Left lung (tissue), 10 donors: ENCODE measurements around the gene URI1. TPM values are rescaled to one million over a fixed set of nuclear protein-coding genes. Genes with fewer than 3 reads are reported as not detected.

Source experiments
- ATAC-seq: fragments of 200-7000 bp; cut with Tn5 transposase; one replicate; pipeline ENCODE4 v1.9.1; 2020; ENCODE audit warnings: moderate library complexity
- DNase-seq, 4 donors: peaks; one replicate each; pipeline ENCODE4 v3.0.0-alpha.2; 2013 to 2020
- H3K27ac ChIP-seq, 2 donors: fragments of 200-600 bp; sonication (generic) in 1 of 2; one replicate each; pipeline versions ENCODE4 v1.5.0 to v1.8.0; 2020 to 2021
- H3K27me3 ChIP-seq, 2 donors: fragments of 200-600 bp; sonication (generic) in 1 of 2; one replicate each; pipeline versions ENCODE4 v1.5.0 to v1.8.0; 2020 to 2021
- H3K36me3 ChIP-seq, 2 donors: fragments of 200-600 bp; sonication (generic) in 1 of 2; one replicate each; pipeline versions ENCODE4 v1.5.0 to v1.8.0; 2020 to 2021
- H3K4me1 ChIP-seq, 2 donors: fragments of 200-600 bp; one replicate each; pipeline ENCODE4 v1.8.0; 2021
- H3K4me3 ChIP-seq, 2 donors: fragments of 200-600 bp; sonication (generic) in 1 of 2; one replicate each; pipeline versions ENCODE4 v1.5.0 to v1.8.0; 2020 to 2021; ENCODE audit warnings: mild to moderate bottlenecking in 1 of 2
- H3K9me3 ChIP-seq, 2 donors: fragments of 200-600 bp; sonication (generic) in 1 of 2; one replicate each; pipeline versions ENCODE4 v1.5.0 to v1.8.0; 2020 to 2021
- intact Hi-C, 2 donors: fragments of 100-400 bp; cut with DNase I; formaldehyde crosslinking; loops; one replicate each; pipeline versions ENCODE4 v1.11.2 to v1.14.2; 2022
- polyA plus RNA-seq, 6 donors: library from polyadenylated mRNA; unstranded; fragments of 120-200 nt; gene quantifications; one replicate each; pipeline ENCODE4 v1.2.1, GENCODE V29; 2013; ENCODE audit not compliant: insufficient read length in 6 of 6
- total RNA-seq, 2 donors: library from RNA; stranded (reverse); fragmentation: NEBNext Ultra II Directional; extraction: Animal tissue kit (Norgen Biotek cat#: 25700); gene quantifications; one replicate each; pipeline ENCODE4 v1.2.1, GENCODE V29; 2021
- TF ChIP-seq, protein P1 (sequence below), 2 donors: fragments of 200-600 bp; sonication (generic) in 1 of 2; IDR thresholded peaks; one replicate each; pipeline versions ENCODE4 v1.5.0 to v1.8.0; 2021; ENCODE audit warnings: antibody characterized with exemption in 2 of 2
- donor health status: DM: no; HTN: yes; CAD: no.
- donor health status: DM: no; HTN: no; CAD: no.

The URI1 gene
- total and polyA plus RNA-seq, 8 donors, result 36.3 to 104 (median 97.2) TPM

DNA sequence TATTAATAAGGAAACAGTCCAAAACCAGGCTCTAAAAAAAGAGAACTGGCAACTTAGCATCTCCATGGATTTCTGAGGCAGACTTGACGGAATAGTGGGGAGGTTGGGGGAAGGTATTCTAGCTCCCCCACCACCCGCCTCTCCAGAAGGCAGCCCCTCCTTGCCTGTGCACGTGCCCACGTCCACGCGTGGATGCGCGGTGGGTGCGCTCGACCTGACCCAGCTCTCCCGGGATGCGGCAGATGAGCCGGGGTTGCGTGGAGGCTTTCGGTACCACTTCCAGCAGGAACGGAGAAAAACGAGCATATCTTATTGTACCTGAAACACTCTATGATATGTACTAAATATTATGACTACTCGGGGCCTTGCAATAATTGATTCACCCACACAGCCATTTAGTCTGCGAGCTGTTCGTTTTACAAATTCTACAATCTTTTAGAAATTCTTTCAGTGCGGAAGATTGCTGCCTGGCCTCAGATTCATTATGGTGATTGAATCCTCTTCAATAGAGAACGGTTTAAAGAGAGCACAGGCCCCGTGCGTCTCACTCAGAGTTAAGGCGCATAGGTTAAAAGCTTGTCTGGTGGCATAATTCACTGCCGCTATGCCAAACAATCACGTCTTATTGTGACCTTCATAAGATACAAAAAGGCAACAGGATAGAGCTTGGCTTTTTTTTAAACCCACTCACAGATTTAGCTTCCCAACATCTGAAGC lies 117.9 kb downstream of the URI1 start:
- no peak overlapping the region for H3K27ac ChIP-seq
- no peaks in the 10 kb centered on the region for H3K9me3 ChIP-seq
- H3K27me3 ChIP-seq, result peaks cover 0 to 39% of the 10 kb centered on the region in 2 donors
- TF ChIP-seq, protein P1, sequence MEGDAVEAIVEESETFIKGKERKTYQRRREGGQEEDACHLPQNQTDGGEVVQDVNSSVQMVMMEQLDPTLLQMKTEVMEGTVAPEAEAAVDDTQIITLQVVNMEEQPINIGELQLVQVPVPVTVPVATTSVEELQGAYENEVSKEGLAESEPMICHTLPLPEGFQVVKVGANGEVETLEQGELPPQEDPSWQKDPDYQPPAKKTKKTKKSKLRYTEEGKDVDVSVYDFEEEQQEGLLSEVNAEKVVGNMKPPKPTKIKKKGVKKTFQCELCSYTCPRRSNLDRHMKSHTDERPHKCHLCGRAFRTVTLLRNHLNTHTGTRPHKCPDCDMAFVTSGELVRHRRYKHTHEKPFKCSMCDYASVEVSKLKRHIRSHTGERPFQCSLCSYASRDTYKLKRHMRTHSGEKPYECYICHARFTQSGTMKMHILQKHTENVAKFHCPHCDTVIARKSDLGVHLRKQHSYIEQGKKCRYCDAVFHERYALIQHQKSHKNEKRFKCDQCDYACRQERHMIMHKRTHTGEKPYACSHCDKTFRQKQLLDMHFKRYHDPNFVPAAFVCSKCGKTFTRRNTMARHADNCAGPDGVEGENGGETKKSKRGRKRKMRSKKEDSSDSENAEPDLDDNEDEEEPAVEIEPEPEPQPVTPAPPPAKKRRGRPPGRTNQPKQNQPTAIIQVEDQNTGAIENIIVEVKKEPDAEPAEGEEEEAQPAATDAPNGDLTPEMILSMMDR (IDR thresholded peaks at IDR 0.05), result no peak
- DNase-seq (peak in 1 of 4 donors; percentile 50), ATAC-seq (no peak)
- intact Hi-C loops, result no loop called here
- H3K36me3 ChIP-seq, result no peaks in the 10 kb centered on the region
- H3K4me3 ChIP-seq, result no peak overlapping the region
- H3K4me1 ChIP-seq, result no peaks in the 10 kb centered on the region

DNA sequence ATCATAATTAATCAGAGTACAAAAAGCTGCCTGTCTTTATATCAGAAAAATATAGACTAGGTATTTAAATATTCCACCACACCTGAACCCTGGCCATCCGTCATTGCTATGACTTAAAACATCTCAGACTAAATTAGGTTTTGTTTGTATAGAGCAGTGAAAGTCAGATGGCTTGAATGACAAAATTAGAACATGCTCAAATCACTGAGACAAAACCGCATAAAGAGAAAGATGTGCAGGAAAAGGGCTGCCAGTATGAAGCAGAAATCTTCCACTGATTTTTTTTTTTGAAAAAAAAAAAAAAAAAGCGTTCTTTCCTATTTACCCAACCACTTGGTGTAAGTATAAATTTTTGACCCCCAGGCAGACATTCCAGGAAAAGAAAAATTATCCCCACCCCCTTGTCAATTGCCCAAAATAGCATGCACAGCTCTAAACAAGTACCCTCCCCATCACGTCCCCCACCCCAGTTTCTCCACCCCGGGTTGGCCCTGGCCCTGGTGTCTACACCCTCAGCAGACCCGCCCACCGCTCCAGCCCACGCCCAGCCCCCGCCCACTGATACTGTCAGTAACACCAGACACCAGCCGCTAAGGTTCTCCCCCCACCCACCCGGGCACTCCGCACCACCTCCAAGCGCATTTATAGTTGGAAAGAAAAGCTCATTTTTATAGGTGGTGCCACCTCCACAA lies 118.6 kb downstream of the URI1 start:
- Histone ChIP-seq H3K27me3 (peaks cover 0 to 40% of the 10 kb centered on the region in 2 donors), H3K4me1 (no peaks in the 10 kb centered on the region), H3K27ac (no peak overlapping the region), H3K36me3 (no peaks in the 10 kb centered on the region), H3K9me3 (no peaks in the 10 kb centered on the region), H3K4me3 (no peak overlapping the region)
- ATAC-seq, result no peak
- intact Hi-C loops, result no loop called here
- TF ChIP-seq, protein P1 (IDR thresholded peaks at IDR 0.05), result no peak
- DNase-seq, result peak in 1 of 4 donors; percentile 67

- H3K4me3 ChIP-seq, result no peak overlapping the region
- ATAC-seq (no peak), DNase-seq (no peak)
- no peaks in the 10 kb centered on the region for H3K36me3 ChIP-seq
- intact Hi-C loops, result no loop called here
- TF ChIP-seq, protein P1 (IDR thresholded peaks at IDR 0.05), result no peak
- no peak overlapping the region for H3K27ac ChIP-seq
- no peaks in the 10 kb centered on the region for H3K4me1 ChIP-seq
- no peaks in the 10 kb centered on the region for H3K9me3 ChIP-seq
- peaks cover 0 to 40% of the 10 kb centered on the region in 2 donors for H3K27me3 ChIP-seq
Observed at GRCh38 chr19:30061223-30062064, 119.4 kb downstream of the URI1 start.

DNA sequence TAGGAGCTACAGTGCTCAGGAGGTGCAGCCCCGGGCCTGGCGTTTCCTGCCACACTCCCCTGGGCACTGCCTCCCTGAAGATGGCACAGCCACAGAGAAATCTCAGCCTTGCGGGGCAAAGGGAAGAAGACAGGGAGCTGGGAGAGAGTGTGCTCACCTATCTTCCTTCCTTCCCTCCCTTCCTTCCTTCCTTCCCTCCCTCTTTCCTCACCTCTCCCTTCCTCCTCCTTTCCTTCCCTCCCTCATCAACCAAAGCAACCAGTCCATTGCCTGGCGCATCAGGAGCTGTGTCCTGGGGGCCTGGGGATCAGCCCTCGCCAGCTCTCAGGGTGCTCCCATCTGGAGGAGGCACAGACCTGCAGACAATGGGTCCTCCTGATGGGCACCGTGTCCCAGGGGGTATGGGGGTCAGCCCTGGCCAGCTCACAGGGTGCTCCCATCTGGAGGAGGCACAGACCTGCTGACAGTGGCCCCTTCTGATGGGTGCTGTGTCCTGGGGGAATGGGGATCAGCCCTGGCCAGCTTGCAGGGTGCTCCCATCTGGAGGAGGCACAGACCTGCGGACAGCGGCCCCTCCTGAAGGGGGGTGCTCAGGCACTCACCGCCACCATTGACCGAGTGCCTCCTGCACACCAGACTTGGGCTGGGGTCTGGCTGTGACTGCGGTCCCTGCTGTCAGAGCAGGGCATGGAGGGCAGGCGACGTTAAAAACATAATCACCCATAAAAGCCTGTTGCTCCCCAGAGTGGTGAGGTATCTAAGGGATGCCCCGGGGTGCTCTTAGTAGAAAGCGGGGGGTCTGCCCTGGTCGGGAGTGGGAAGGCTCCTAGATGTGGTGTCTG lies 120.2 kb downstream of the URI1 start:
- Histone ChIP-seq H3K36me3 (no peaks in the 10 kb centered on the region), H3K27ac (no peak overlapping the region), H3K4me3 (no peak overlapping the region), H3K9me3 (no peaks in the 10 kb centered on the region), H3K27me3 (peaks cover 0 to 40% of the 10 kb centered on the region in 2 donors), H3K4me1 (no peaks in the 10 kb centered on the region)
- no peak for ATAC-seq
- TF ChIP-seq, protein P1 (IDR thresholded peaks at IDR 0.05), result no peak
- no peak for DNase-seq
- intact Hi-C loops, result no loop called here
